ENCODE data around the gene SDE2.

DNA sequence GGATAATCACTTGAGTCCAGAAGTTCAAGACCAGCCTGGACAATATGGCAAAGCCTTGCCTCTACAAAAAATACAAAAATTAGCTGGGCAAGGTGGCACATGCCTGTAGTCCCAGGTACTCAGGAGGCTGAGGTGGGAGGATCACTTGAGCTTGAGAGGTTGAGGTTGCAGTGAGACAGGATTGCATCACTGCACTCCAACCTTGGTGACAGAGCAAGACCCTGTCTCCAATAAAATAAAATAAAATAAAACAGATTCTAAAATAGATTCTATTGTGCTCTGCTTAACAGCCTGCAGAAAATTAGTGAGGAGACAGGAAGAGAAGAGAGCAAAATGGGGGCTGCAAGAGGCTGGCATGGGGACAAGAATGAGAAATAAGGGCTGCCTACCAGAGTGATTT is 7.5 kb upstream of the SDE2 start:
- TF ChIP-seq, protein P1, sequence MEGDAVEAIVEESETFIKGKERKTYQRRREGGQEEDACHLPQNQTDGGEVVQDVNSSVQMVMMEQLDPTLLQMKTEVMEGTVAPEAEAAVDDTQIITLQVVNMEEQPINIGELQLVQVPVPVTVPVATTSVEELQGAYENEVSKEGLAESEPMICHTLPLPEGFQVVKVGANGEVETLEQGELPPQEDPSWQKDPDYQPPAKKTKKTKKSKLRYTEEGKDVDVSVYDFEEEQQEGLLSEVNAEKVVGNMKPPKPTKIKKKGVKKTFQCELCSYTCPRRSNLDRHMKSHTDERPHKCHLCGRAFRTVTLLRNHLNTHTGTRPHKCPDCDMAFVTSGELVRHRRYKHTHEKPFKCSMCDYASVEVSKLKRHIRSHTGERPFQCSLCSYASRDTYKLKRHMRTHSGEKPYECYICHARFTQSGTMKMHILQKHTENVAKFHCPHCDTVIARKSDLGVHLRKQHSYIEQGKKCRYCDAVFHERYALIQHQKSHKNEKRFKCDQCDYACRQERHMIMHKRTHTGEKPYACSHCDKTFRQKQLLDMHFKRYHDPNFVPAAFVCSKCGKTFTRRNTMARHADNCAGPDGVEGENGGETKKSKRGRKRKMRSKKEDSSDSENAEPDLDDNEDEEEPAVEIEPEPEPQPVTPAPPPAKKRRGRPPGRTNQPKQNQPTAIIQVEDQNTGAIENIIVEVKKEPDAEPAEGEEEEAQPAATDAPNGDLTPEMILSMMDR (conservative IDR thresholded peaks at IDR 0.05 in 1 of 2, IDR thresholded peaks at IDR 0.05 in 1 of 2; ENCODE audit: extremely low read depth in 1 of 2, insufficient read depth in 1 of 2, low read depth in 1 of 2, low read length in 2 of 2): no peak
- TF ChIP-seq EZH2 (IDR thresholded peaks at IDR 0.05; ENCODE audit: borderline replicate concordance, low read length): no peak

Data from mammary epithelial cell (primary cell).